ENCODE measurements around the gene CYREN. TPM values are rescaled to one million over a fixed set of nuclear protein-coding genes. Genes with fewer than 3 reads are reported as not detected.
"Not testable (repeated sequence)": the region's sequence is repeated elsewhere in the genome, so short reads cannot be mapped to it uniquely, and the experiment has no call there.

CYREN gene
- total RNA-seq, 1 donor from 2014 or later, result 25.2 TPM

DNA sequence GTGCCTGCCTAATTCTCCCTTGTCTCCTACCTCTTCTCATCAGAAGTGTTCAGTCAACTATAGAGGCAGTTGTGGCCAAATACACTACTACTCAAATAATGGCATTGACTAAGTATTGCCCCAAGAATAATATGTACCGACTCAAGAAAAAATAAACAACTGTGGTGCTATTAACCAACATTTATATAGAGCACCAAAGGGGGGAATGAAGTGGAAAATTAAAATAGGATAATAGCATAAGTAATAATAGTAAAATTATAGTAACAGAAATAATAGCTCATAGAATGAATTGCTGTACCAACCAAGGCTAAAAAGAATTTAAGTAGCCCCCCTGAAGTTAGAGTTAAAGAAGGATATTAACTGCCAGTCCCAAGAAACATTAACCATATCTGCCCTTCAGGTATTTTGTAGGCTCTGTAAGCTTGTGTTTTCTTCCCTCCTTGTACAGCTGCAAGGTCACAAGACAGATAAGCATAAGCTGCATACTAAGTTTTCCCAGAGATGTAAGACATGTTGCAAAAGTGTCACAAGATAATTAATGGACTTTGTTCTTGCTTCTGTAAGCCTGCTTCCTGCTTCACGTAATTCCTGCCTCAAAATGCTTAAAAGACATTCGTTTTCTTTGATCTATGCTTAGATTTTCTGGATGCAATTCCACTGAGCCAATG, 10.9 kb upstream of the CYREN start:
- intact Hi-C loops (cut with micrococcal nuclease), result no loop called here

GRCh38 chr7:135180122-135180521, 9.6 kb upstream of the CYREN start:
- no peak for ATAC-seq
- DNase-seq, result no peak

More for the DNA sequence above, 10.9 kb upstream of the CYREN start:
- ATAC-seq (no peak), DNase-seq (no peak)

DNA sequence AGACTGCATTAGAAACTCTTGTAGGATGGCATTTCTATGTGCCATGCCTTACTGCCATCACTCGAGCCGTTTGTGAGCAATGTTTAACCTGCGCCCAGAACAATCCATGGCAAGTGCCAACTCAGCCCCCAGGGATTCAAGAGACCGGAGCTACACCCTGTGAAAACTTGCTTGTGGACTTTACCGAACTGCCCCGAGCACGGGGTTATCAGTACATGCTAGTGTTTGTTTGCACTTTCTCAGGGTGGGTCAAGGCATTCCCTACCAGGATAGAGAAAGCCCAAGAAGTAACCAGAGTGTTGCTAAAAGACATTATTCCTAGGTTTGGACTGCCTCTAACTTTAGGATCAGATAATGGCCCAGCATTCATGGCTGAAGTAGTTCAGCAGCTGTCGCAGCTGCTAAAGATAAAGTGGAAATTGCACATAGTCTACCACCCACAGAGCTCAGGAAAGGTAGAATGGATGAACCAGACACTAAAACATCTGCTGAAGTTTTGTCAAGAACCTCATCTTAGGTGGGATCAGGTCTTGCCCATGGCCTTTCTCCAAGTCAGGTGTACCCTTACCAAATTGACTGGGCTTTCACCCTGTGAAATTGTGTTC, 8.9 kb upstream of the CYREN start:
- intact Hi-C loops (cut with micrococcal nuclease), result no loop called here
- ATAC-seq (no peak), DNase-seq (no peak)

More at GRCh38 chr7:135180122-135180521, 9.6 kb upstream of the CYREN start:
- intact Hi-C loops (cut with micrococcal nuclease), result no loop called here

GRCh38 chr7:135178364-135178763, 7.9 kb upstream of the CYREN start:
- intact Hi-C loops (cut with micrococcal nuclease), result no loop called here
- ATAC-seq (no peak), DNase-seq (no peak)

GRCh38 chr7:135177028-135177696, 6.7 kb upstream of the CYREN start:
- intact Hi-C loops (cut with micrococcal nuclease), result no loop called here
- DNase-seq (no peak), ATAC-seq (no peak)

DNA sequence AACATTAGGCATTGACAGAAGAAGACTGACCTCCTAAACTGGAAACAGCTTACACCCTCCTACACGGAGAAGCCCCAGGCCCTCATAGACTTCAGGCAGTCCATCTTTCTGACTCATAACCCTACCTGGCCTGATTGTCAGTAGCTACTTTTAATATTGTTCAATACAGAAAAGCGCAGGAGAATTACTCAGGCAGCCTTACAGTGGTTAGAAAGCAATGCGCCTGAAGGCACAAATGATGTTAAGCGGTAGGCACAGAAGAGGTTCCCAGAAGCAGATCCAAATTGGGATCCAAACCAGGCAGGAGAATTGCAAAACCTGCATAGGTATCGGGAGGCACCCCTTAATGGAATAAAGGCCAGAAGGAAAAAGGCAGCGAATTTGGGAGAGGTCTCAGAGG, 5.4 kb upstream of the CYREN start:
- ATAC-seq (no peak), DNase-seq (no peak)
- intact Hi-C loops (cut with micrococcal nuclease), result no loop called here

DNA sequence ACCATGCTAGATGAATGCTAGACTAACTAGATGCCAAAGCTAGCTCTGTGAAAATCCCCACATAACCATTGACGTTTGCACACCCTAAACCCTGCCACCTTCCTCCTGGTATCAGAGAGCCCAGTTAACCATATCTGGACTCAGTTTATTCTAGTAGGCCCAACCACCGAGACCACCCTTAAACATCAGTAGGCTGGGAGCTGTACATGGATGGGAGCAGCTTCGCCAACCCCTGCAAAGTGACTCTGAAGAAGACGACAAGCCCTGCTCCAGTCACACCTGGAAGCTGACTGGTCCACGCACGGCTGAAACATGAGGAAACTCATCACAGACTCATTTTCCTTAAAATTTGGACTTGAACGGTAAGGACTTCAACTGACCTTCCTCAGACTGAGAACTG, 4.4 kb upstream of the CYREN start:
- ATAC-seq (no peak), DNase-seq (no peak)
- intact Hi-C loops (cut with micrococcal nuclease), result no loop called here

DNA sequence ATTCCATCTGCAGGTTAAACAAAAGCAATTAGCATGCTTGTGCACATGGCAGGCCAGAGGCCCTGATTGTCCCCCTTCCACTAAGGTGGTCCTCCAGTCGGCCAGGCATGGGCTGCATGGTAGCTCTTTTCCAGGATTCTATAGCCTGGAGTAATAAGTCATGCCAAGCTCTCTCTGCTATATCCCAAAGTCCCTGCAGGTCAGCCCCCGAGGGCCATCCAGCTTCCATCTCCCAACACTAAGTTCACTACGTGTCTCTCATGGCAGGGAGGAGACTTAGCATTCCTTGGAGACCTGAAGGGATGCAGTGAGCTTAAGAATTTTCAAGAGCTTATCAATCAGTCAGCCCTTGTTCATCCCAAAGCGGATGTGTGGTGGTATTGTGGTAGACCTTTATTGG, 3.4 kb upstream of the CYREN start:
- intact Hi-C loops (cut with micrococcal nuclease); DNase-seq; ATAC-seq: not testable (repeated sequence)

- ATAC-seq; intact Hi-C loops (cut with micrococcal nuclease); DNase-seq: not testable (repeated sequence)
These were observed 1.2 kb upstream of the CYREN start for GRCh38 chr7:135171581-135172291.

DNA sequence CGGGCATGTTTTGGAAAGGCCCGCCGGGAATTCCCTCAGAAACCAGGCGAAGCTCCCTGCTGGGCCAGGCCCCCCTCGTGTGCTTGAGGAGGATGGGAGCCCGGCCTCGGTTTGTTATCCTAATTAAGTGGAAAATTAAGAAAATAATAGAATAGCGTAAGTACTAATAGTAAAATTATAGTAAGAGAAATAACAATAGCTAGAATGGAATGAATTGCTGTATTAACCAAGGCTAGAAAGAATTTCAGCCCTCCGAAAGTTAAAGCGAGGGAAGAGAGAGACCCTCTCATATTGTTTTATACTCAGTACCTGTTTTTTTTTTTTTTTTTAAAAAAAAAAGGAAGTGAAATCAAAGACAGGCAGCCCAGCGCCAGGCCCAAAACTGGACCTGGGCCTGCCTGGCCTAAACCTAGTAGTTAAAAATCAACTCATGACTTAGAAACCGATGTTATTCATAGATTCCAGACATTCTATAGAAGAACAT, 533 bp upstream of the CYREN start:
- ATAC-seq; DNase-seq; intact Hi-C loops (cut with micrococcal nuclease): not testable (repeated sequence)

GRCh38 chr7:135169964-135170273, 588 bp downstream of the CYREN start:
- intact Hi-C loops (cut with micrococcal nuclease), result loop anchor here (5.0 kb wide), 1 partner anchor 183 kb away; the partner anchor contains the start of gene AGBL3
- ATAC-seq (no peak), DNase-seq (no peak)

DNA sequence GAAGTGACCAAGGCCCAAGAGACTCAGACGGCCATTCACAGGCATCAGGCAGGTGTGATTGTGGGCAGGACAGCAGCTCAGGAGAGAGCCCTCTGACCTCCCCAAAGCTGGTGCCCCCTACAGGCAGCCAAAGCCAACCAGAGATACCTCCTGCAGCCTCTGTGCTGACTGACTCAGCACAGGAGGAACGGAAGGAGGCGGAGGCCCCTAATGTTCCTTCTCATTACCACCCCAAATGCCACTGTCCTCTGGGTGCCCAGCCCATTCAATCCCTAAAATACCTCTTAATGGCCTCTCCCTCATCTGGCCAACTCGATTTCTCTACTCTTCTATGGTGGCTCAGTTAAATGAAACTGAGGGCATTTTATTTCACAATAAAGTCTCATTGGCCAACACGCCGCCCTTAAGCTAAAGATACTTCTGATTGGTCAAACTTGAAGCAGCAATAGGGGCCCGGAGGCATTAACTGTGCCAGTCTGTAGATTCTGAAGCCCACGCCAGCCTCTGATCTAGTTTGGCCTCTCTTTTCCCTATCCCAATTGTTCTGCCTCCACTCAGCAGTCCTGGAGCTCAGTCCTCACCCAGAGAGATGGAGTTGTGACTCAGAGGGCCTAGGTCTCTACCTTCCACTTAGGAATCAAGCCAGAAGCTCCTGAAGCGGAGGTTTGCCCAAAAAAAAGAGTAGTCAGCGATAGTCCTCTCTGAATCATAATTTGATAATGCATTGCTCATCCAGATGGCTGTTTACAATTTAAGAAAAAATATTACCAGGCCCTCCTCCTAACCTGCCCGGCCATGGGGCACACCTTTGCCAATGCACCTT, 1.2 kb downstream of the CYREN start:
- intact Hi-C loops (cut with micrococcal nuclease), result loop anchor here (5.0 kb wide), 1 partner anchor 182 kb away; the partner anchor contains the start of gene AGBL3
- ATAC-seq, result no peak
- peak; percentile 43 for DNase-seq

DNA sequence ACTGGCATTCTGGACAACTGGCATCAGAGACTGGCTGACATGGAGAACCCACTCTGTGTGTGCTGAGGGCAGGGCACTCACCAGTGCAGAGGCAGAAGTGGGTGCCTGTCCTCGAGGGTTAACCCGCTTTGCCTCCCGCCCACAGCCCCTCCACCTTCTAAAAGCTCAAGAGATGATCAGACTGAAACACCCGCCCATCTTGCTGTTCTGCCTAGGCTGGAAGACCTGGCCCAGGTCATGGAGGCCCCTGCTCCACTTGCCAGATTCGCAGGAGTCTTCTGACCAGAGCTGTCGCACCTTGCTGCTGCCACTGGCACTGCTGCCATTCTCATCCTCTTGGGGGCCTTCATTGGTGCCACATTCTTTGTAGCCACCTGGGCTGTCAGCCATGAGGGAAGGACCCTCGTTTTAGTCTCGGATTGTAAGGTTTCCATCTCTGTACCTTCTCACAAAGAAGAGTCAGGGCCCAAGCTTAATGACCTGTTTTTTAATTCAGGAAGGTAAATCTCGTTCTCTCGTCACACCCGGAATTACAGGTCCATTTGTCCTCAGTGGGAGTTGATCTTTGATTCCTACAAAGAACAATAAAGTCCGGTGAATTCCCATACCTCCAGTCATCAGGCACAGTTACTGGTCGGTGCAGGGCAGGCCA, 1.9 kb downstream of the CYREN start:
- DNase-seq (no peak), ATAC-seq (no peak)
- intact Hi-C loops (cut with micrococcal nuclease), result loop anchor here (5.0 kb wide), 1 partner anchor 181 kb away; the partner anchor contains the start of gene AGBL3

DNA sequence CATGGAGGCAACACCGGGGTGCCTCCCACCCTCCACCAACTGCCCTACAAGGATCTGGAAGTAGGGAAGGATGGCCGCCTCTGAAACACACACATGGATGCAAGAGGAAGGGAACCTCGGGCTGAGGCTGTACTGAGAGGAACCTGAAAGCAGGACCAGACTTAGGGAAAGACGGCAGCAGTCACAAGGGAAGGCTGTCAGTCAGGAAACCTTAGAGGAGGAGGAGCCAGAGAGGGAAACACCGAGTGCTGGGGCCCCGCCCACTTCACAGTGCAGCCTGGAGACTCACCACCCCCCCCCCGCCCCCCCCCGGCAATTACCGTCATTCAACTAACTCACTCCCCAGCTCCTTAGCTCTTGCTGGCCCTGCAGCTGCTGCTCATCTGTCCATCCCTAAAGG, 2.5 kb downstream of the CYREN start:
- intact Hi-C loops (cut with micrococcal nuclease), result loop anchor here (5.0 kb wide), 1 partner anchor 181 kb away; the partner anchor contains the start of gene AGBL3
- ATAC-seq, result no peak
- peak; percentile 42 for DNase-seq

GRCh38 chr7:135167365-135167917, 3.1 kb downstream of the CYREN start:
- no peak for DNase-seq
- intact Hi-C loops (cut with micrococcal nuclease), result loop anchor here (5.0 kb wide), 1 partner anchor 180 kb away; the partner anchor contains the start of gene AGBL3
- no peak for ATAC-seq

- ATAC-seq (no peak), DNase-seq (peak; percentile 43)
- intact Hi-C loops (cut with micrococcal nuclease), result loop anchor here (5.0 kb wide), 1 partner anchor 179 kb away; the partner anchor contains the start of gene AGBL3
These were observed 4.0 kb downstream of the CYREN start for GRCh38 chr7:135166338-135166990.

- intact Hi-C loops (cut with micrococcal nuclease), result loop anchor here (5.0 kb wide), 1 partner anchor 179 kb away; the partner anchor contains the start of gene AGBL3
- ATAC-seq, result no peak
These were observed 4.6 kb downstream of the CYREN start for GRCh38 chr7:135165862-135166261.

More at GRCh38 chr7:135165862-135166261, 4.6 kb downstream of the CYREN start:
- no peak for DNase-seq

Measured in left ventricle myocardium superior (tissue), 1 donor.